ENCODE data around the gene DSG3. TPM values are rescaled to one million over a fixed set of nuclear protein-coding genes. Genes with fewer than 3 reads are reported as not detected.

Gene DSG3
- total and polyA plus RNA-seq, 2 of the 13 experiments (the other 11 are each of a cell fraction or from before 2014, with no cell fraction given), result not detected

DNA sequence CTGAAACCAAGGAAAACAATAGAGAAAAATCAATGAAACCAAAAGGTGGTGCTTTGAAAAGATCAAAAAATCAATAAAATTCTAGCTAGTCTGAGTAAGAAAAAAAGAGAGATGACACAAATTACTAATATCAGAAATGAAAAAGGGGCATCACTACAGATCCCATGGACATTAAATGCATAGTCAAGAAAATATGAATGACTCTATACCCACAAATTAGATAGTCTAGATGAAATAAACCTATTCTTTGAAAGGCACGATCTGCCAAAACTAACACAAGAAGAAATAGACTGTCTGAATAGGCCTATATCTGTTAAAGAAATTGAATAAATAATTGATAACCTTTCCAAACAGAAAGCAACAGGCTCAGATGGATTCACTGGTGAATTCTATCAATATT lies 15.2 kb upstream of the DSG3 start (continued):
- TF ChIP-seq, protein P1, sequence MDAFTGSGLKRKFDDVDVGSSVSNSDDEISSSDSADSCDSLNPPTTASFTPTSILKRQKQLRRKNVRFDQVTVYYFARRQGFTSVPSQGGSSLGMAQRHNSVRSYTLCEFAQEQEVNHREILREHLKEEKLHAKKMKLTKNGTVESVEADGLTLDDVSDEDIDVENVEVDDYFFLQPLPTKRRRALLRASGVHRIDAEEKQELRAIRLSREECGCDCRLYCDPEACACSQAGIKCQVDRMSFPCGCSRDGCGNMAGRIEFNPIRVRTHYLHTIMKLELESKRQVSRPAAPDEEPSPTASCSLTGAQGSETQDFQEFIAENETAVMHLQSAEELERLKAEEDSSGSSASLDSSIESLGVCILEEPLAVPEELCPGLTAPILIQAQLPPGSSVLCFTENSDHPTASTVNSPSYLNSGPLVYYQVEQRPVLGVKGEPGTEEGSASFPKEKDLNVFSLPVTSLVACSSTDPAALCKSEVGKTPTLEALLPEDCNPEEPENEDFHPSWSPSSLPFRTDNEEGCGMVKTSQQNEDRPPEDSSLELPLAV (CRISPR knock-in tag; conservative IDR thresholded peaks at IDR 0.05; ENCODE audit: low read depth), result no peak
- TF ChIP-seq ZNF382 (CRISPR knock-in tag; IDR thresholded peaks at IDR 0.05; ENCODE audit: borderline replicate concordance), result 0 out of 2 replicates have a peak, but pooled peaks have one; percentile 42
- no peak for TF ChIP-seq ZNF34 (CRISPR knock-in tag; IDR thresholded peaks at IDR 0.05; ENCODE audit: borderline replicate concordance)
- TF ChIP-seq ZNF780A (CRISPR knock-in tag; IDR thresholded peaks at IDR 0.05), result no peak
- TF ChIP-seq, protein P2, sequence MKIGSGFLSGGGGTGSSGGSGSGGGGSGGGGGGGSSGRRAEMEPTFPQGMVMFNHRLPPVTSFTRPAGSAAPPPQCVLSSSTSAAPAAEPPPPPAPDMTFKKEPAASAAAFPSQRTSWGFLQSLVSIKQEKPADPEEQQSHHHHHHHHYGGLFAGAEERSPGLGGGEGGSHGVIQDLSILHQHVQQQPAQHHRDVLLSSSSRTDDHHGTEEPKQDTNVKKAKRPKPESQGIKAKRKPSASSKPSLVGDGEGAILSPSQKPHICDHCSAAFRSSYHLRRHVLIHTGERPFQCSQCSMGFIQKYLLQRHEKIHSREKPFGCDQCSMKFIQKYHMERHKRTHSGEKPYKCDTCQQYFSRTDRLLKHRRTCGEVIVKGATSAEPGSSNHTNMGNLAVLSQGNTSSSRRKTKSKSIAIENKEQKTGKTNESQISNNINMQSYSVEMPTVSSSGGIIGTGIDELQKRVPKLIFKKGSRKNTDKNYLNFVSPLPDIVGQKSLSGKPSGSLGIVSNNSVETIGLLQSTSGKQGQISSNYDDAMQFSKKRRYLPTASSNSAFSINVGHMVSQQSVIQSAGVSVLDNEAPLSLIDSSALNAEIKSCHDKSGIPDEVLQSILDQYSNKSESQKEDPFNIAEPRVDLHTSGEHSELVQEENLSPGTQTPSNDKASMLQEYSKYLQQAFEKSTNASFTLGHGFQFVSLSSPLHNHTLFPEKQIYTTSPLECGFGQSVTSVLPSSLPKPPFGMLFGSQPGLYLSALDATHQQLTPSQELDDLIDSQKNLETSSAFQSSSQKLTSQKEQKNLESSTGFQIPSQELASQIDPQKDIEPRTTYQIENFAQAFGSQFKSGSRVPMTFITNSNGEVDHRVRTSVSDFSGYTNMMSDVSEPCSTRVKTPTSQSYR (CRISPR knock-in tag; IDR thresholded peaks at IDR 0.05; ENCODE audit: borderline replicate concordance), result no peak

DNA sequence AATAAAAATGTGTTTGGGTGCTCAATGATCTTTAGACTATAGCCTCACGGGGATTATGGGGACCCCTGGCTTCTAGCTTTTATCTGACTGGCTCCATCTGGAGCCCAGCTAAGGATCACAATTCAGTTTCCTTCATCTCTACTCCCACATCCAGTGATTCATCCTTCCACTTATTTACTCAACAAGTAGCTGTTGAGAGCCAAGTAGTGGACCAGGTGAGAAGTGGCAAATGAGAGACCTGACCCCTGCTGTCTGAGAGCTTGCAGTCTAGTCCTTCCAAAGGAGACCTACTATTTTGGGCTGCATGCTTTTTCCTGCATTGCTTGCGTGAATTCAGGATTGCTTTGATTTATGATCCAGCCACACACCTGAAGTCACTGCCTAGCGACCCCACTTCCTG lies 10.7 kb upstream of the DSG3 start:
- Histone ChIP-seq H3K9me3 (ENCODE audit: low read length) (no peaks in the 10 kb centered on the region), H3K9ac (ENCODE audit: insufficient read depth, low read depth, low read length) (no peak overlapping the region), H3K36me3 (replicated peaks in 1 of 2; ENCODE audit: control insufficient read depth in 1 of 2, insufficient read depth in 2 of 2, low read length in 2 of 2) (no peaks in the 10 kb centered on the region), H3K27me3 (ENCODE audit: control insufficient read depth in 1 of 2, insufficient read depth in 2 of 2, low read length in 2 of 2) (peaks cover 0 to 3% of the 10 kb centered on the region in 2 experiments; a peak in 2 of 5 replicates), H3K4me3 (replicated peaks in 1 of 3; ENCODE audit: insufficient read depth in 1 of 3, low read depth in 2 of 3, low read length in 3 of 3) (no peak overlapping the region), H3K79me2 (ENCODE audit: insufficient read depth, low read length) (no peaks in the 10 kb centered on the region), H3K4me1 (ENCODE audit: insufficient read depth, low read length) (no peaks in the 10 kb centered on the region), H4K20me1 (ENCODE audit: insufficient read depth, low read length) (no peaks in the 10 kb centered on the region), H2AFZ (ENCODE audit: low read length) (no peak overlapping the region), H3K27ac (ENCODE audit: extremely low read length, insufficient read depth, low read length) (no peak overlapping the region), H3K4me2 (ENCODE audit: low read depth, low read length) (no peak overlapping the region)
- POLR2A ChIA-PET, result no interaction called here
- CTCF ChIA-PET (ENCODE audit: low intra/inter-chr PET ratio, low total read pairs), result no interaction called here
- WGBS (ENCODE audit: low lambda C conversion rate), result 34% methylated on average over 3 of the region's 3 CpGs
- in situ Hi-C loops (cut with HindIII; ENCODE audit: extremely low pct_ligation_motif_present, low pct_unique_long_range_greater_than_20kb), result no loop called here
- intact Hi-C loops (cut with micrococcal nuclease; ENCODE audit: unreplicated experiment), result no loop called here
- BruUV-seq (replicated peaks), result no TSS peak
- FAIRE-seq, result no peak
- TF ChIP-seq HHEX (CRISPR knock-in tag; IDR thresholded peaks at IDR 0.05), result 0 out of 2 replicates have a peak, but pooled peaks have one; percentile 21
- TF ChIP-seq, protein P3, sequence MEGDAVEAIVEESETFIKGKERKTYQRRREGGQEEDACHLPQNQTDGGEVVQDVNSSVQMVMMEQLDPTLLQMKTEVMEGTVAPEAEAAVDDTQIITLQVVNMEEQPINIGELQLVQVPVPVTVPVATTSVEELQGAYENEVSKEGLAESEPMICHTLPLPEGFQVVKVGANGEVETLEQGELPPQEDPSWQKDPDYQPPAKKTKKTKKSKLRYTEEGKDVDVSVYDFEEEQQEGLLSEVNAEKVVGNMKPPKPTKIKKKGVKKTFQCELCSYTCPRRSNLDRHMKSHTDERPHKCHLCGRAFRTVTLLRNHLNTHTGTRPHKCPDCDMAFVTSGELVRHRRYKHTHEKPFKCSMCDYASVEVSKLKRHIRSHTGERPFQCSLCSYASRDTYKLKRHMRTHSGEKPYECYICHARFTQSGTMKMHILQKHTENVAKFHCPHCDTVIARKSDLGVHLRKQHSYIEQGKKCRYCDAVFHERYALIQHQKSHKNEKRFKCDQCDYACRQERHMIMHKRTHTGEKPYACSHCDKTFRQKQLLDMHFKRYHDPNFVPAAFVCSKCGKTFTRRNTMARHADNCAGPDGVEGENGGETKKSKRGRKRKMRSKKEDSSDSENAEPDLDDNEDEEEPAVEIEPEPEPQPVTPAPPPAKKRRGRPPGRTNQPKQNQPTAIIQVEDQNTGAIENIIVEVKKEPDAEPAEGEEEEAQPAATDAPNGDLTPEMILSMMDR (CRISPR knock-in tag; IDR thresholded peaks at IDR 0.05), result peak; percentile 42
- no peak for TF ChIP-seq ZFY (CRISPR knock-in tag; IDR thresholded peaks at IDR 0.05)
- TF ChIP-seq KLF9 (CRISPR knock-in tag; IDR thresholded peaks at IDR 0.05; ENCODE audit: low read depth), result no peak
- TF ChIP-seq SMC3 (IDR thresholded peaks at IDR 0.05; ENCODE audit: low read length), result peak; percentile 71; the same call in 1 of the 2 replicates
- TF ChIP-seq ZNF746 (CRISPR knock-in tag; IDR thresholded peaks at IDR 0.05), result no peak
- TF ChIP-seq, protein P4, sequence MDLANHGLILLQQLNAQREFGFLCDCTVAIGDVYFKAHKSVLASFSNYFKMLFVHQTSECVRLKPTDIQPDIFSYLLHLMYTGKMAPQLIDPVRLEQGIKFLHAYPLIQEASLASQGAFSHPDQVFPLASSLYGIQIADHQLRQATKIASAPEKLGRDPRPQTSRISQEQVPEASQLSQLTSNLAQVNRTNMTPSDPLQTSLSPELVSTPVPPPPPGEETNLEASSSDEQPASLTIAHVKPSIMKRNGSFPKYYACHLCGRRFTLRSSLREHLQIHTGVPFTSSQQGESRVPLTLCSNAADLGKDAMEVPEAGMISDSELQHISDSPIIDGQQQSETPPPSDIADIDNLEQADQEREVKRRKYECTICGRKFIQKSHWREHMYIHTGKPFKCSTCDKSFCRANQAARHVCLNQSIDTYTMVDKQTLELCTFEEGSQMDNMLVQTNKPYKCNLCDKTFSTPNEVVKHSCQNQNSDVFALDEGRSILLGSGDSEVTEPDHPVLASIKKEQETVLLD (CRISPR knock-in tag; IDR thresholded peaks at IDR 0.05; ENCODE audit: low read depth), result no peak
- TF ChIP-seq FOSL2 (CRISPR knock-in tag; IDR thresholded peaks at IDR 0.05), result peak; percentile 31; the same call in 1 of the 2 replicates
- no peak for TF ChIP-seq ELF1 (CRISPR knock-in tag; IDR thresholded peaks at IDR 0.05)
- TF ChIP-seq U2AF2 (IDR thresholded peaks at IDR 0.05; ENCODE audit: low read depth, low read length), result no peak
- peak; percentile 44 for TF ChIP-seq STAG1 (CRISPR knock-in tag; IDR thresholded peaks at IDR 0.05)
- no peak for TF ChIP-seq JUN (CRISPR knock-in tag; IDR thresholded peaks at IDR 0.05)
- no peak for TF ChIP-seq CBX1 (IDR thresholded peaks at IDR 0.05; ENCODE audit: low read depth)
- peak; percentile 57 for ATAC-seq
- peak; percentile 21 for DNase-seq (ENCODE audit: low spot score)
